Renal pelvis (tissue), 4 donors: Measurements from ENCODE around the gene MYO1D. TPM values are rescaled to one million over a fixed set of nuclear protein-coding genes. Genes with fewer than 3 reads are reported as not detected.
"Not testable (repeated sequence)": the region's sequence is repeated elsewhere in the genome, so short reads cannot be mapped to it uniquely, and the experiment has no call there.

Source experiments
- DNase-seq: peaks from one replicate; pipeline ENCODE4 v3.0.0-alpha.2; 2013
- polyA plus RNA-seq, 3 donors: library from polyadenylated mRNA; unstranded; fragments of 120-200 nt; gene quantifications; one replicate each; pipeline ENCODE4 v1.2.1, GENCODE V29; 2013; ENCODE audit not compliant: insufficient read length in 3 of 3

Gene MYO1D
- polyA plus RNA-seq, 3 donors: 26.1 to 30.1 (median 27.8) TPM

DNA sequence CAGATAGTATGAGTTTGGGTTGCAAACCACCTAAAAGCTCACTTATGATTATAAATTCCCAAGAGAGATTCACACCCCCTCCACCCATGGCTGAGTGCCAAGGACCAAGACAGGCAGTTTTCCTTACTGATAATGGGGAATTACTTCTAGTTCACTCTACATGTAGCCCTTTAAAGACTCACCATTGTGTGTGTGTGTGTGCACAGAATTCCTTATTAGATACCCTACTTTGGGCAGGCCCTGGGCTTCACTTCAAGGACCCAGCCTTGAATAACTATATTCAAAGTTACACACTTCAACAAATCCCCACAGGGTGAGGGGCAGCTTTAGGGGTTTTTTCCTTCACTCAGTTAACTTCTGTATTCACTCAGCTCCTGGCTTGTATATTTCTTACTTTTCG lies 143.5 kb downstream of the MYO1D start:
- no peak for DNase-seq

DNA sequence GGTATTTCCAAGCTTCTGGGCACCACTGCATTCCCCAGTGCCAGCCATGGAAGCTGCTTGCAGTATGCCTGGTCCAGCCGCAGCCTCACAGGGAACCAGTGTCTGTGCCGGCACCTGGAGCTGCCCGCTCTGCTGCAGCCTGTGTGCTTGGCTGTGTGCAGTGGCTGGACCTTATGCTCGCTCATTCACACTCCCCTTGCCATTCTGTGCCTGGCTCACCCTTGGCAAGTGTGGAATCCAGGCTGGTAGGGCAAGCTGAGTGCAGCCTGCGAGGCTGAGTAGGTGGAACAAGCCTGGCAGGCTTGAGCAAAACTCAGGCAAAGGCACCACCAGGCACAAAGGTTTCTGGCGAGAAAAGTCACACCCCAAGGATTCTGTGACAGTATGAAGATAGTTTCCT lies 144.0 kb downstream of the MYO1D start:
- no peak for DNase-seq

DNA sequence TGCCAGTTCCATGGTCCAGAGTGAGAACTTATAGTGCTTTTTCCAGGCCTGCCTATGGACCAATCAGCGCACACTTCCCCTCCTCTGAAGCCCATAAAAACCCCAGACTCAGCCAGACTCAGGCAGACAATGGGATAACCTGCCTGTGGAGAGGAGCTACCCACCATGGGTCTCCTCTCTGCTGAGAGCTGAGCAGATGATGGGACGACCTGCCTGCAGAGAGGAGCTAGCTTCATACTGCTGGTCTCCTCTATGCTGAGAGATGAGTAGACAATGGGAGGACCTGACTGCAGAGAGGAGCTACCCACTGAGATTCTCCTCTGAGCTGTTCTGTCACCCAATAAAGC lies 144.7 kb downstream of the MYO1D start:
- no peak for DNase-seq

DNA sequence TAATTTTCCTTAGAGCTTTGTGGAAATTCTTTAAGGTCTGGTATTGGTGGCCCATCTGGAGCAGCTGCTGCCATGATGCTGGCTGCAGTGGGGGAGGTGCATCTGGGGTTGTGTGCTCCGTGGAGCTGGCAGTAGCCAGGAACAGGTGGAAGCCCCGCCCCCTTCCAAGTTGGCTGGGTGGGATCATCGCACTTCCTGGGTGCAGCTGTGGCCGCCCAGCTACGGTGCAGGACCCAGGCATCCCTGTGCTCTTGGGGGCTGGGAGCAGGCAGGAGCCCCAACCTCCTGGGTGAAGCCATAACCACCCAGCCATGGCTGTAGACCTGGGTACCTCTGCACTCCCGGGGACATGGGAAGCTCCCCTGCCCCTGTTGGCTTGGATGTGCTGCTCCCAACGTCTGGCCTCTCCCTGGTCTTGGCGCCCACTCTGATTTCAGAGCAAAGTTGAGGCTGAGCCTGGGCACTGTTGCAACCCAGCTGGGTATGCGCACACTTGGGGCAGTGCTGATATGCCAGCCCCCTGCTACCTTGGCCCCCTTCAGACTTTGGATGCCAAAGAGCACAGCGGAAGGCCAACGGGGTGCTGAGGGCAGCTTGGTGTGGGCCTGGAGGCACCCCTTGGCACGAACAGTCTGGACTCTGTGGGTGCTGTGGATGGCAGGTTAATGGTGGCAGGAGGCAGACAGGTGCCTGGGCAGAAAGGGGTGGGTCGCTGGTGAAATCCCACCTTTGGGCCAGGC lies 145.2 kb downstream of the MYO1D start:
- no peak for DNase-seq

DNA sequence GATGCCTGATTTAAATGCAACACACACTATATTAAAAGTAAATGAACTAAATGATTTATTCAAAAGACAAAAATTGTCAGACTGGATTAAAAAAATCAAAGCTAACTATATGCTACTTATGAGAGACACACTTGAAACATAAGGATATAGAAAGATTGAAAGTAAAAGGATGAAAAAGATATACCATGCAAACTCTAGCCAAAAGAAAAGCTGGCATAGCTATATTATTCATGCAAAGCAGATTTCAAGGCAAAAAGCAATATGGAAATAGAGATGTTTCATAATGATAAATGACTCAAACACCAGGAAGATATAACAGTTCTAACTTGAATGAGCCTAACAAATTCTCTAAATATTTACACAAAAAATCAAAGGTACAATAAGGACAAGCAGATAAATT lies 149.2 kb downstream of the MYO1D start:
- no peak for DNase-seq

DNA sequence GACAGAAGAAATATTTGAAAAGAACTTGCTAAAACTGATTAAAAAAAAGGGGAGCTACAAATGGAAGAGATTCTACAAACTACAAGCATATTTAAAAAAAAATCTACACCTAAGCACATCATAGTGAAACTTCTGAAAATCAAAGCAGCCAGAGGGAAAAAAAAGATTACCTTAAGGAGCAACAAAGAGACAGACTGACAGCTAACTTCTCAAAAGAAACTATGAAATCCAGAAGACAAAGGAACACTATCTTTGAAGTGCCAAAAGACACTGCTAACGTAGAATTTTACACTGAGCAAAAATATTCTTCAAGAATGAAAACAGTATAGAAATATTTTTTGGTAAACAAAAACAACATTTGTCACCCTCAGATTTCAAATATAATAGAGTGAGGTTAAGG lies 151.2 kb downstream of the MYO1D start:
- DNase-seq: no peak

DNA sequence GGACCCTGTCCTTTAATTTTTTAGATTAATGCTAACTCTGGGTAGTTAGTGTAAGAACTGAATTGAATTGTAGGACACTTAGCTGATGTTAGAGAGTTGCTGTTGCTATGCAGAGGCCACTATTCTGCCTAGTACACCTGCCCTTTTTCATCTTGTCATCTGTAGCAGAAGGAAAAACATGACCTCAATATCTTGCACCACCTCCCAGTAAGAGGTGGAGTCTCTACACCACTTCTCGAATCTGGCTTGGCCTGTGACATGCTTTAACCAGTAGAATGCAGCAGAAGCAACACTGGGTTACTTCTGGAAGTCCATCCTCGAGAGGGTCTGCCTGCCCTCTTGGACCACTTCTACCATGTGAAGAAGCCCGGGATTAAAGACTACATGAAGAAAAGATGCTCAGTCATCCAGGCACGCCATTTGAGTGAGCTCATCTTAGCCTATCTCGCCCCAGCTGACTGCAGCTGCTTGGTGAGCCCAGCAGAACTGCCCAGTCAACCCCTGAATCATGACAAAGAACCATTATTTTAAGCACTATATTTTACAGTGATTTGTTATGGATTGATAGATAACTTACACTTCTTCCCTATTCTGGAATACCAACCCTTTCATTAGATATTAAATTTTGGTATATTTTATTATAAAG lies 153.5 kb downstream of the MYO1D start:
- DNase-seq: no peak

DNA sequence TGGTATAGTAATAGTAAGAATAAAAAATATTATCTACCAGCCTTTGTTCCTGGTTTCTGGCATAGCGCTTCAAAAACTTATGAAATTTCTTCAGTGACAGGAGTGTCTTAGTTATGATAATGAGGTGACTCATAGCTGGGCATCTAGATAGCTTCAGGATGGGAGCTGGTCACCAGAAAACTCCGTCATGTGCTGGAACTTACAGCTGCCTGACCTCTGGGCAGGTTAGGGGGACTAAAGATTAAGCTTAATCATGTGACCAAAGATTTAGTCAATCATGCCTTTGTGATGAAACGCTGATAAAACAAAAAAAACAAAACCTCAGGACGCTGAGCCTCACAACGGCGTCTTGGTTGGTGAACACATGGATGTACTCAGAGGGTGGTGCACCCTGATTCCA lies 154.2 kb downstream of the MYO1D start:
- DNase-seq: no peak

DNA sequence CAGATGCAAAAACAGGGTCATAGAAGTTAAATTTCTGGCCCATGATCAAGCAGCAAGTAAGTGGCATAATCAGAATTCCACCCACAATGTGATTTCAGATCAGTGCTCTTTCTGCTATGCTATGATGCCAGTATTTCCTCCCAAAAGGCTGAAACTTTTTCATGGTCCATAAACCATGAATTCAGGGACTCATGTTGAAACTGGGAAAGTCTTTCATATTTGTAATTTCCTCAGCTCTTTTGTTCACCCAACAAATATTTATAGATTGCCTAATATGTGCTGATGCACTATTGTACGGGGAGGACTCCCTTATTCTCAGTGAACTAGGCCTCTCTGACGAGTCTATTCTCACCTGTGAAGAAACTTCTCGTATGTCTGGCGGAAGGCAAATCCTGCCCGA lies 156.3 kb downstream of the MYO1D start:
- no peak for DNase-seq

DNA sequence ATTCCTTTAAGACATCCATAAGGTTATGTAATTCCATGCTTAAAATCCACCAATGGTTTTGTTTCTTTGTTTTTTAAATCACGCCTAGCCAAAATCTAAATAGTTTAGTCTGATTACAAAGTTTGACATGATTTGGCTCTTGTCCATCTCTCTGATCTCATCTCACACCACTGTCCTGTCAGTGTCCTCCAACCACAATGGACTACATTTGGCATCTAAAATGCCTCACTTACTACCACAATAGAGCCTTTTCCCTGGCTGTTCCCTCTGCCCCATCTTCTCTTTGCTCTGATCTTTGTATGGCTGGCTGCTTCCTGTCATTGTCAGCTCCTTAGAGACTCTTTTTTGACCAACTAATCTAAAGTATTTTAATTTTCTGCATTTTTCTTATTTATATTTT lies 157.2 kb downstream of the MYO1D start:
- DNase-seq: no peak

DNA sequence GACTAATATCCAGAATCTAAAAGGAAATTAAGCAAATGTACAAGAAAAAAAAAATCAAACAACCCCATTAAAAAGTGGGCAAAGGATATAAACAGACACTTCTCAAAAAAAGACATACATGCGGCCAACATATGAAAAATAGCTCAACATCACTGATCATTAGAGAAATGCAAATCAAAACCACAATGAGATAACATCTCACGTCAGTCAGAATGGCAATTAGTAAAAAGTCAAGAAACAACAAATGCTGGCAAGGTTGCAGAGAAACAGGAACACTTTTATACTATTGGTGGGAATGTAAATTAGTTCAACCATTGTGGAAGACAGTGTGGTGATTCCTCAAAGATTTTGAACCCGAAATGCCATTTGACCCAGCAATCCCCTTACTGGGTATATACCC lies 162.0 kb downstream of the MYO1D start:
- not testable (repeated sequence) for DNase-seq

DNA sequence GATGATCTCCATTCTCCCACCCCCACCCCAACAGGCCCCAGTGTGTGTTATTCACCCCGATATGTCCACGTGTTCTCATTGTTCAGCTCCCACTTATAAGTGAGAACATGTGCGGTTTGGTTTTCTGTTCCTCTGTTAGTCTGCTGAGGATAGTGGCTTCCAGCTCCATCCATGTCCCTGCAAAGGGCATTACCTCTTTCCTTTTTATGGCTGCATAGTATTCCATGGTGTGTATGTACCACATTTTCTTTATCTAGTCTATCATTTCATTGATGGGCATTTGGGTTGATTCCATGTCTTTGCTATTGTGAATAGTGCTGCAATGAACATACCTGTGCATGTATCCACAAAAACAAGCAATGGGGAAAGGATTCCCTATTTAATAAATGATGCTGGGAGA lies 162.7 kb downstream of the MYO1D start:
- not testable (repeated sequence) for DNase-seq

DNA sequence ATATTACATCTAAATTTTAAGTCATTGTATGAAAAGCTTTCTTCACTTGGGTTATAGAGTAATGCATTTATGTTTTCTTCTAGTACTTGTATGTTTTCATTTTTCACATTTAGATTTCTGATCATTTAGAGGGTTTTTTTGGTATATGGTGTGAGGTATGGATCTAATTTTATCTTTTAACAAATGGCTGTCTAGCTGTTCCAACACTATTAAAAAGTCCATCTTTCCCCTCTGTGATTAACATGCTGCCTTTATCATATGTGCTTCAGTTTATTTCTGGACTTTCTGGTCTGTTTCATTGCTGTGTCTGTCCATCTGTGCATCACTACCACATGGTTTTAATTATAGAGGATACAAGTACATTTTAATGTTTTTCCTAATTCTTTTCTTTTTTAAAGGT lies 163.8 kb downstream of the MYO1D start:
- no peak for DNase-seq

DNA sequence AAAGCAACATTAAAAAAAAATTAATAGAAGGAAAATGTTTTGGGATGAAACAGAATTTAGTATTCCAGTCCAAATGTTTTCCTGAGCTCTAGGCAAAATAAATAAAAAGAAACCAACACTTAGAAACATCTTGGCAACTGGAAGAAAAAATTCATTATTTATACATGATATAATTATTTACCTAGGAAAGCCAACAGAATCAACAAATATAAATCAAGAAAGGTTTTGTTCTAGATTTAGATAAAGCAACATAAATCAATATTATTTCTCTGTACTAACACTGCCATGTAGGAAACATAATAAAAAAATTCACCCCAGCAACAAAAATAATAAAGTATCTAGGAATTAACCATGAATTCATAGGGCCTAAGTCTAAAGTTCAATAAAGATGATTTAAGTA lies 167.4 kb downstream of the MYO1D start:
- DNase-seq: no peak

DNA sequence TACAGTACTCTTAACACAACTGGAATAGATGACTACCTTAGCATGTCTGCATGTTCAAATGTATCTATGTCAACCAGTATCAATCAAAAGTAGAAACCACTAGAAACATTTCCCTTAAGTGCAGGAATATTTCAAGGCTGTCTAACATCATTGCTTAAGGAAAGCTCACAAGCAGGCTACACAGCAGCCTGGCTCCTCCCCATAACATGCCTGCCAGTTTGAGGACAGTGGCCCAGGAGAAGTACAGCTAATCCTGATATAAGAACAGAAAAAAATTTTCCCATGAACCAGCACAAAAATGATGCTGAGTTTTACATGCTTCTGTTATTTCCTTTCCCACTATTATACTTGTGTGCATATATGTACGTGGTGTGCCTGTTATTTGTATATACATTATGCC lies 175.1 kb downstream of the MYO1D start:
- DNase-seq: no peak

DNA sequence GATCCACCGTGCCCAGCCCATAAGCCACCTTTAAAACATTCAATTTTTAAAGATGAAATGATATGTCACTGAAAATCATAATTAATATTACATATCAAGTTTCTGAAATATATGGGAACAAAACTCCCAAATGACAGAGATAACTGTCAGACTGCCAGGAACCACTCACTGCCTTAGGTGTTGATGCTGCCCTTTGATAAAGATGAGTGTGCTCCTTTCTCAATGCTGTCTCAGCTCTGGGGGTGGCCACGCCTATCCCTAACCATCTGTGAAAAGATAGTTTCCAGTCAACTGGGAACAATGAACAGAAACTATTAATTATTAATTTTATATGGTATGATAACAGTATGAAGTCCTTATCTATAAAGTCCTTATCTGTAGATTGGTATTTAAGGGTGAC lies 177.7 kb downstream of the MYO1D start:
- no peak for DNase-seq

DNA sequence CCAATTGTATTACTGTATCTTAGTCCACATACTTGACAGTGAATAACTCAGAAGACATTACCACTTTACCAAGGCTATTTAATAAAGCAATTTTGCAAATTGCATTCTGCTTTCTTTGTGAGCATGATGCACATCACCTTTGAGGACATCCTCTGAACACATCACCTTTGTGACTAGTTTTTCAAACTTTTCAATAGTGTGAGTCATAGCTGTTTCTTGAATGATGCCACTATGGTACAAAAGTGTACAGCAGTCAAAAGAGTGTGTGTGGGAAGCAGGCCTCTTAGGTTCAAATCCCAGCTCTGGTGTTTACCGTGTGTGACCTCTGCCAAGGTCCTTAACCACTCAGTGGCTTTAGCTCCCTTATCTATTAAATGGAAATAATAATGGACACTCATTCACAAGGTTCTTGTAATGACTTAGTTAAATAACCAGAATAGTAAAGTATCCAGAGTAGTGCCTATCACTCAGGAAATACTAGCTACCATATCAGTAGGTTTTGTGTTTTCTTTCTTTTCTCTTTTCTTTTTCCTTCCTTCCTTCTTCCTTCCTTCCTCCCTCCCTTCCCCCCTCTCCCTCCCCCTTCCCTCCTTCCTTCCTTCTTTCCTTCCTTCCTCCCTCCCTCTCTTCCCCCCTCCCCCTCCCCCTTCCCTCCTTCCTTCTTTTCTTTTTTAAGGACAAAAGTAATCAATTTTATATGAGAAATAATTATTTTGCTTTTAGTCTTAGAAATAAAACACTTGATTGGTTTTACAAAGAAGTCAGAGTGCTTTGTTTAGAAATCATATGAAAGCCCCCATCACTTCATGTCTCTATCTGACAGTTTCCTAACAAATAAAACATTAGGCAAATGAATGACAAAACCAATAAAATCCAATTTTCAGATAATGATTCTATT lies 178.9 kb downstream of the MYO1D start:
- DNase-seq: no peak

DNA sequence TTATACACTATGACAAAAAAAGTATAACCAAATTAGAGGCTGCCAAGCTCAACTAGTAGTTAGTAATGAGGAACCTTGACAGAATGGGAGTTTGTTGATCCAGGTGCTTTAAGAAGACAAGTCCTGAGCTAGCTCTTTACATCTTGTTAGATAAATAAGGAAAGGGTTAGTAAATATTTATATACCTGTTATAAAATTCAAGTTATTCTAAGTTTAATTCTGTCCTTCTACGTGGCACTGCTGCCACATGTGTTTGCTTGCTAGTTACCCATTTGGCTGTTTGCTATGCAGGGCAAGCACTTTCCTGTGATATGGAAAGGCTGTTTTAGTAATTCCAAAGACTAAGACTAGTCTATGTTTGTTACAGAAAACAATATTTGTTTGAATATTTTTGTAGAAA lies 180.5 kb downstream of the MYO1D start:
- DNase-seq: no peak

DNA sequence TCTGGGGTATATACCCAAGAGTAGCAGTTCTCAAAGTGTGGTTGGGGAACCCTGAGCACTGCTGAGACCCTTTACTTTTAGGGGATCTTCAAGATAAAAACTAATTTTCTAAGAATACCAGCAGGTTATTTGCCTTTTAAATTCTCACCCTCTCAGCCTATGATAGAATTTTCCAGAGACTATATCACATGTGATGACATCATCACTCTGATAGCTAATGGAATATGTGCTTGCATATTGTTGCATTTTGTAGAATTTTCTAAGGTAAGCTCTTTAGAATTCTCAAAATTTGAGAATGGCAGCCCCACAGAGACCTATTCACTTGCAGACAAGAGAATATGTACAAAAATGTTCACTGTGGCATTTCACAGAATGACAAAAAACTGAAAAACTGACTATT lies 181.1 kb downstream of the MYO1D start:
- DNase-seq: no peak

DNA sequence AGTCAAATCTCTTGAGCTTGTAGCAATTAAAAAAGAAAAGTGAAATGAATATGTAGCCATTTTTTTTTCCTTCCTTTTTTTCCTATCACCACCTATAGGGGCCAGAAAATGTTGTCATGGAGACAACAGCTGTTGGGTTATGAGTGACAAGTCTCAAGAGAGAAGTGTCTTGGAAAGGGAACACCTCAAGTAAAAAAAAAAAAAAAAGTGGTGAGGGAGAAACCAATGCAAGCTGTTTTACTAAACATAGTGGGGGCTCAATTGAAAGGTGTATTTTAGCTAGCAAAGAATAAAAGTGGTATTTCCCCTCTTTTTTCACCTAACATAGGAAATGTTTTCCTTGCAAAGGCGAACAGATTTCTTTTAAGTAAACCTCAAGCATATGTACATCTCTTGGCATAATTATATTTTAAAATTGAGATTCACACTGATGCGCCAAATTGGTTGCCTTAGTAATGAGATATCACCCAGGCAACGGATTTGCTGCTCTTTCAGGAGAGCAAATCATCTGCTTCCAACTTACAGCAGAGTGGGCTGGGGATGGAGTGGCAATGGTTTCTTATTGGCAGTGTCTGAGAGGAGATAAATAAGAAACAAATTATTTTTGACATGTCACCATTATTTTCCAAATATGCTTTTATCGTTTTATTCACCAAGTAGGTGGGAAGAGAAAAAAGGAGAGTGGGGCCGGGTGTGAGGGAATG lies 183.6 kb downstream of the MYO1D start:
- no peak for DNase-seq

DNA sequence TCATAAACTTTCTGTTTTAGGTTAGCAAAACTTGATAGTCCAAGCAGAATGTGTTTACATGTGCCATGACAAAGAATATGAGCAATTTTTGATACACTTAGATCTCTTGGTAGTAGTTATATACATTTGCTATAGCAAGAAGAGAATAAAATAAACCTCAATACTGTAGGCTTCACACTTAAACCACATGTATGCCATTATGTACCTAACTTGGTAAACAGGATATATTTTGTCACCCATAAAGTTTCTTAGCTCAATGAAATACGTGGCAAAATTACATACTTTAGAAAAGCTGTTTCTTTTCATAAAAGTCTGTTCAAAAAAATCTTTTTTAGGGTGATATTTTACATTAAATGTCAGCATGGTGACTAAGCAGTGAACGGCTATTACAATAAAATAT lies 184.7 kb downstream of the MYO1D start:
- DNase-seq: no peak

DNA sequence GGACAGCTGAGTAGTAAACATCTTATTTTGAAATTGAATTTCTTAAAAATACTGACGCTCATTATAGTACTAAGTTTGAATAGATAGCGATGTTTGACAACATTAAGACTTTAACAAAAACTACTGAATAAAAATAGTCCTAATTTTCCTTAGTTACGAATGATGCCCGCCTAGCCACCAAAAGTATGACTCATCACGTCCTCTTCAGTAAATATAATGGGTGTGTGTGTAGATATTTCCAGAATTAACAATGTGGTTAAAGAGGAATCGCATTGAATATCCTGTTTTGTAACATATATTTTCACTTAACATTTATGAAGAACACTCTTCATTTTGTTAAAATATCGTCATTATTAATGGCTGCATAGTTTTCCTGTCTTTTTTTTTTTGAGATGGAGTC lies 187.6 kb downstream of the MYO1D start:
- DNase-seq: no peak
